ENCODE results near the gene AKAP12.
A peak's percentile ranks its signal among the peaks of the same experiment; 100 is the strongest.

AKAP12 gene

GRCh38 chr6:151284012-151284411, 44.2 kb downstream of the AKAP12 start:
- DNase-seq (ENCODE audit: low read depth), result no peak
- TF ChIP-seq, protein P1, sequence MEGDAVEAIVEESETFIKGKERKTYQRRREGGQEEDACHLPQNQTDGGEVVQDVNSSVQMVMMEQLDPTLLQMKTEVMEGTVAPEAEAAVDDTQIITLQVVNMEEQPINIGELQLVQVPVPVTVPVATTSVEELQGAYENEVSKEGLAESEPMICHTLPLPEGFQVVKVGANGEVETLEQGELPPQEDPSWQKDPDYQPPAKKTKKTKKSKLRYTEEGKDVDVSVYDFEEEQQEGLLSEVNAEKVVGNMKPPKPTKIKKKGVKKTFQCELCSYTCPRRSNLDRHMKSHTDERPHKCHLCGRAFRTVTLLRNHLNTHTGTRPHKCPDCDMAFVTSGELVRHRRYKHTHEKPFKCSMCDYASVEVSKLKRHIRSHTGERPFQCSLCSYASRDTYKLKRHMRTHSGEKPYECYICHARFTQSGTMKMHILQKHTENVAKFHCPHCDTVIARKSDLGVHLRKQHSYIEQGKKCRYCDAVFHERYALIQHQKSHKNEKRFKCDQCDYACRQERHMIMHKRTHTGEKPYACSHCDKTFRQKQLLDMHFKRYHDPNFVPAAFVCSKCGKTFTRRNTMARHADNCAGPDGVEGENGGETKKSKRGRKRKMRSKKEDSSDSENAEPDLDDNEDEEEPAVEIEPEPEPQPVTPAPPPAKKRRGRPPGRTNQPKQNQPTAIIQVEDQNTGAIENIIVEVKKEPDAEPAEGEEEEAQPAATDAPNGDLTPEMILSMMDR (IDR thresholded peaks at IDR 0.05; ENCODE audit: control insufficient read depth, insufficient read depth, low read depth, low read length, missing control alignments), result no peak
- H3K4me3 ChIP-seq (ENCODE audit: control insufficient read depth, low read depth, low read length), result no peak overlapping the region

GRCh38 chr6:151284548-151285017, 44.8 kb downstream of the AKAP12 start:
- DNase-seq (ENCODE audit: low read depth), result no peak
- H3K4me3 ChIP-seq (ENCODE audit: control insufficient read depth, low read depth, low read length), result no peak overlapping the region
- TF ChIP-seq, protein P1 (IDR thresholded peaks at IDR 0.05; ENCODE audit: control insufficient read depth, insufficient read depth, low read depth, low read length, missing control alignments), result no peak

DNA sequence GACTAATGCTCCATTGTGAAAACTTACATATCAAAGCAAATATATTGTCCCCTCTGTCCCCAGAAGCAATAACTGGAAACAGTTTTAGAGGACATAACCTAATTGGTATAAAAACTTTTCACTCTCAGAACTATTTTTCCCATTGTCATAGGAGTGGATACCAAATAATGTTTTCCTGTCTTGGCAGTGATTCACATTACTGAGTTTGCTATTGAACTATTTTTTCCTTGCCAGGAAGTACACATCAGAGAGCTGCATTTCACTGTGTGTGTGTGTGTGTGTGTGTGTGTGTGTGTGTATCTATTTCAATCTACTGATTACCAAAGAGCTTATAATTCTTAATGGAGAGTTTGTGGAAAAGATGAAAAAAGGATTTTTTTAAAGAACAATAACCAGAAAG, 45.4 kb downstream of the AKAP12 start:
- TF ChIP-seq, protein P1 (IDR thresholded peaks at IDR 0.05; ENCODE audit: control insufficient read depth, insufficient read depth, low read depth, low read length, missing control alignments), result no peak
- peak; percentile 35 for DNase-seq (ENCODE audit: low read depth)

GRCh38 chr6:151286214-151286613, 46.4 kb downstream of the AKAP12 start:
- H3K4me3 ChIP-seq (ENCODE audit: control insufficient read depth, low read depth, low read length), result no peak overlapping the region
- DNase-seq (ENCODE audit: low read depth), result no peak
- TF ChIP-seq, protein P1 (IDR thresholded peaks at IDR 0.05; ENCODE audit: control insufficient read depth, insufficient read depth, low read depth, low read length, missing control alignments), result no peak

More for the DNA sequence above, 45.4 kb downstream of the AKAP12 start:
- H3K4me3 ChIP-seq (ENCODE audit: control insufficient read depth, low read depth, low read length), result no peak overlapping the region

DNA sequence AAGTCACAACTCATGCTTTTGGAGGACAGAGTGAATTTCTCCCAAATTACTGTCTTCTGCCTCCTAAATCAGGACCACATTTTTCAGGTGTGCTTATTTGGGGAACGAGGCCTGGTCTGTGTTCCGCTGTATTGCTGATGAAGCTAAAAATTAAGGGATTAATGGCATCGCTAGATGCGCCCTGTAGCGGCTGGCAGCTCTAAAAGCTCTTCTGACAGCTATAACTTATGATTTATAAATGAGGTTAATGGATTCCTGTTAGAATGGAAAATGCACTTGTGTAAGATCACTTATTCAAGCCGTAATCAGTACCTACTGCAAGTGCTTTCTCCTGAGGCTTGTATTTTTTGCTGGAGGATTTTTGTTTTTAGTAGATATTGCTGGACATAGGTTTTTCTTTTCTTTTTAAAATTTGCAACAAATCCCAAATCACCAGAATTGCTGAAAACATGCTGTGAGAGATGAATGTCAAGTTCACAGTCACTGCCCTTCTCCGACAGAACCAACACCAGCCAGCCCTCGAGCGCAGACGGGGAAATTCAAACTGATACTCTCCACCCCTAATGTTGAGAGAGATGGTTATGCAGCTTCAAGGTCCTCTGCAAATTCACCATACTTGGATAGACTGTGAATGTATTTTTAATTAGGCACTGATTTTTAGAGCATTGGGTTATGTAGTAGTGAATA, 49.1 kb downstream of the AKAP12 start:
- TF ChIP-seq, protein P1 (IDR thresholded peaks at IDR 0.05; ENCODE audit: control insufficient read depth, insufficient read depth, low read depth, low read length, missing control alignments), result no peak

GRCh38 chr6:151289399-151290007, 49.7 kb downstream of the AKAP12 start:
- TF ChIP-seq, protein P1 (IDR thresholded peaks at IDR 0.05; ENCODE audit: control insufficient read depth, insufficient read depth, low read depth, low read length, missing control alignments), result no peak
- DNase-seq (ENCODE audit: low read depth), result no peak
- H3K4me3 ChIP-seq (ENCODE audit: control insufficient read depth, low read depth, low read length), result no peak overlapping the region

More for the DNA sequence above, 49.1 kb downstream of the AKAP12 start:
- no peak overlapping the region for H3K4me3 ChIP-seq (ENCODE audit: control insufficient read depth, low read depth, low read length)
- DNase-seq (ENCODE audit: low read depth), result no peak
